IPS-NIHi11 (cell line): Measurements from ENCODE around the gene MGA.

Experiments
- DNase-seq: peaks from one replicate; pipeline ENCODE4 v3.0.0; 2012; ENCODE audit warnings: mixed read lengths, low spot score

MGA gene

DNA sequence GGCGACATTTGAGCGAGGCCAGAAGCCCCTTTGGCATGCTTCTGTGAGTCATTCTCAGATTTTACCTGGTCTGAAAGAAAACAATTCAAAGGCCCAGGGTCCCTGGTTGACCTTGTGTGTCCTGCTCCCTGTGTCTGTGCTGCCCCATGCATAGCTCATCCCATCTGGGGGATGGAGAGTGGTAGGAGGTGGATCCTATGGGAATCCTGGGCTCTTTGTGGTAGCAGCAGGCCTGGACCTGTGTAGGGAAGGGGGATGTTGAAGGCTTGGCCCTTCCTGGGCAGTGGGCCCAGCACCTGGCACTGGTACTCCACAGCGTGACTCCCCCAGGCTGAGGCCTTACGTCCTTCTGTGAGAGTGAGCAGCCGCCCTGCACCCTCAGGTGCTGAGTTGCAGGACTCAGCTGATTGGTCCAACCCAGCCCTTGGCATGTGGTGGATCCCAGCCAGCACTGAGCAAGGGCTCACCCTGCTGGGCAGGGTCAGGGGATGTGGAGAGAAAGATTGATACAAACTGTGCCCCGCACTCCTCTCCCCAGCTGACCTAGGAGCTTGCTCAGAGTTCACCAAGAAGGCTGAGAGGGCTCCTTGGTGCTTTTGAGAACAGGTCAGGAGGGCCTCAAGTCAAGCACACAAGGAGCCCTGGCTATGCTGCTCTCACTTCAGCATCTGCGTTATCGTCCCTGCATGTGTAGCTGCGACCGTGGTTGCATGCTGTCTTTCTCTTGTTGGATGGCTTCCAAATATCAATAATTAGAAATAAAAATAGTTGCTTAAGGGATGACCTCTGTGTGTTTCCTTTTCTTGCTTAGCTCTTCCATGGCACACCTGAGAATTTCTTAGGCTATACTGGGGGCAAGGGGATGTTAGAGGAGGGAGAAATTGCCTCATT, 146.3 kb downstream of the MGA start:
- peak; percentile 67 for DNase-seq

DNA sequence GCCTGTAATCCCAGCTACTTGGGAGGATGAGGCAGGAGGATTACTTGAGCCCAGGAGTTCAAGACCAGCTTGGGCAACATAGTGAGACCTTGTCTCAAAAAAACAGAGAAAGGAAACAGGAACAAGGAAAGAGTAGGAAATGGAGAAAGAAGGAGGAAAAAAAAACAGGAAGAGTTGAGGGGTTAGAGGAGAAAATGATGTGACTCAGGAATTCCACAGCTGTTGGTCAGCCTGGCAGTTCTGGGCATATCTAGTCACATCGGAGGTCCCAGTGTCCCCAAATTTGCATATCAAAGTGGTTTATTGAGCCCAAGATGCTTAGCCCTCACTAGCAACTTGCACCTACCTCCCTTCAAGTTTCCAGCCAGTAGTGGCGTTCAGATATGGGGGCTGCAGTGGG, 148.9 kb downstream of the MGA start:
- DNase-seq = no peak

DNA sequence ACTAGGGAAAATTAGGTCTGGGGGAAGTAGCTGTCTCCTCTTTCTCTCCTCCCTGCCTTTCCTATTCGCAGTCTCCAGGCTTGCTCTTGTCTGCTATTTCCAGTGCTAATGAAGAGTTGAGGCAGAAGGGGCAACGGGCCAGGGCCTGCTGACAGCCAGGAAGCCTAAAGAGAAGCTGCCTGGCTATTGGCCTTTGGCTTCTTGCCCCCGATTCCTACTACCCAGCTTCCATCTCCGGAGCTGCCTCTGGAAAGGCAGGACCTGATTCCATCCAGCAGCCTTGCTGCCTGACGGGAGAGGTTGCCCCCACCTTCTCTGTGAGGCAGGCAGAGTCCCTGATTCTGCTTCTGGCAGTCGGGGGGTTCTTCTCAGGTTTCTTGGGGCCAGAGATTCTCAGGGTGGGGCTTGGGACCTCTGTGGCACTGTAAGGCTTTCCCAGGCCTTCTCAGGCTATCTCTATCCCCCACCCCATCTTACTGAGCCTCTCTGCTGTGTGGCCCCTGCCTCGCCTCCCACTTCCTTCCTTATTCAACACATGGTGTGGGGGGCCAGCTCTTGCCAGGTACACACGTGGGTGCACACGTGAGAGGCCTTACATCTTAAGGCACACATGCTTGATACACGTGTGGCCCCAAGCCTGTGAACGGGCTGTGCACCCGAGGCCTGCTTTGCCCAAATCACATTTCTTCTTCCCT, 149.5 kb downstream of the MGA start:
- no peak for DNase-seq

DNA sequence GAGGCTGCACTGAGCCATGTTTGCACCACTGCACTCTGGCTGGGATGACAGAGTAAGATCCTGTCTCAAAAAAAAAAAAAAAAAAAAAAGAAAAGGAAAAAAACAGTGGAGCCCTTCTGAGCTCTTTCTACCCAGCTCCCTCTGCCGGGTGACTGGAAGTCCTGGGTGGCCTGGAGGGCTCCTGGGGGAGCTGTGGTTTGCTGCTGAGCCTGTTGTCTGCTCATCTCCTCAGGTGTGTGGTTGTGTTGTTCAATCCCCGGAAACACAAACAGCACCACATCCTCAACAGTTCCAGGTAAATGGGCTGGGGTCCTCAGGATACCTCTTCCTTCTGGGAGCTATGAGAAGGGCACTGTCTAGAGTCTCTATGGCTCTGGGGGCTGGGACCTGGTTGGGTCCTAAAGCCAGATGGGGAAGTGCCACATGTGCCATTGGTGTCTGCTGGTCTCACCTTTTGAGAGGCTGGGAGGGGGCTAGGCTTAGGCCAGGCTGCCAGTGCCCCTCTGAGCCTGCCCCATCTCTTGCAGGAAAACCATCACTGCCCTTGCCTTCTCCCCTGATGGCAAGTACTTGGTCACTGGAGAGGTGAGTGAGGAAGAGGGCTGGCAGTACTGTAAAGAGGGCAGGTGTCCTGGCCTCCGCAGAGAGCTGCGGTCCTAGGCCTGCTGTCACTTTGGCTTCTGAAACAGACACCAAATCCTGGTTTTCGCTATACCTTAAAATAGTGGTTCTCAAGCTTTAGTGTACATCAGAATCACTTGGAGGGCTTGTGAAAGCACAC, 150.6 kb downstream of the MGA start:
- no peak for DNase-seq

DNA sequence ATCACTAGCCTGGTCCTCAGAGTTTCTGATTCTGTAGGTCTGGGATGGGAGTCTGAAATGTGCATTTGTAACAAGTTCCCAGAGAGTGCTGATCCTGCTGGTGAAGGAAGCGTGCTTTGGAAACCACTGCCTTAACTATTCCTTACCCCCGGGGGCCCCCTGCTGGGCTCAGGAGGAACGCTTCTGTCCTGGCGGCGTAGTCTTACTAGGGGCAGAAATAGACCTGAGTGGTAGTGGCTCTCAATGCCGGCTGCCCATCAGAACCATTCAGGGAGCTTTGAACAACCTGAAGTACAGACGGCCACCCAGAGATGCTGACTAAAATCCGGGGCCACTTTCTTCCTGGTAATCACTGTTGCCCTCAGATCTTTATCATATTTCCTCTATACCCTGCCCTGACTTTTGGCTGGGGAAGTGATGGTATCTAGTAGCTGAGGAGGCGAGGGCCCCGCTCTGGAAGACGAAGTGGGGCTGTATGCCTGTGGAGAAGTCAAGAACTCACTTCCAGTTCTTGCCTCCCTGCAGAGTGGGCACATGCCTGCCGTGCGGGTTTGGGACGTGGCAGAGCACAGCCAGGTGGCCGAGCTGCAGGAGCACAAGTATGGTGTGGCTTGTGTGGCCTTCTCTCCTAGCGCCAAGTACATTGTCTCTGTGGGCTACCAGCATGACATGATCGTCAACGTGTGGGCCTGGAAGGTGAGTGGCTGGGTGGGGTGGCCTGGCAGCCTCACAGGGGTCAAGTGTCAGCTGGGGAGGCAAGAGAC, 151.4 kb downstream of the MGA start:
- DNase-seq = peak; percentile 90

DNA sequence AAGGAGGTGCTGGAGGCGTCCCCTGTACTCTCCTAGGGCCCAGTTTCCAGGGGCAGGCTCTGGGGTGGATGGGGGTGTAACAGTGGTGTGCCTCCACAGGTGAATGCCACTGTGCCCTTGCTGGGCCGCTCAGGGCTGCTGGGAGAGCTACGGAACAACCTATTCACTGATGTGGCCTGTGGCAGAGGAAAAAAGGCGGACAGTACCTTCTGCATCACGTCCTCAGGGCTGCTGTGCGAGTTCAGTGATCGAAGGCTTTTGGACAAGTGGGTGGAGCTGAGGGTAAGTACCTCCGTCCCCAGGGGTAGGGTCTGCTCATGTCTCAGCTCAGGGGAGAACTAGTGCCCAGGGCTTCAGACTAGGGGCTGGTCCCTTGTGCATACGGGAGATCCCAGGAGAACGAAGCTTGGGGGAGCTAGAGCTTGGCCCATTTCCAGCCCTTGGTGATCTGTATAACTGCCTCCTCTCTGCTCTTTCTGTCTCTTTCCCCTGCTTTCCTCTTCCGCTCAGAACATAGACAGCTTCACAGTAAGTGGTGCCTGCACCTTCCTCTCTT, 152.7 kb downstream of the MGA start:
- no peak for DNase-seq

DNA sequence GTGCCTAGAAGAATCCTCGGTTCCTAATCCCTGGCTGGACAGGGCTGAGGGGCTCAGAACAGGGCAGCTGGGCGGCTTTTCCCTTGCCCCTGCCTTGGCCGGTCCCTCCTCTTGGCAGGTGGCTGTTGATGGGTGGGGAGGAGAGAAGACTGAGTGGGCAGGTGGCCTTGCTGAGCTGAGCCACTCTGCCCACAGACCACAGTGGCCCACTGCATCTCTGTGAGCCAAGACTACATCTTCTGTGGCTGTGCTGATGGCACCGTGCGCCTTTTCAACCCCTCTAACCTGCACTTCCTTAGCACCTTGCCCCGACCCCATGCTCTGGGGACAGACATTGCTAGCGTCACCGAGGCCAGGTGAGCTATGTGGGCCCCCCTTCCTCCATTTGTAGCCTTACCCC, 153.2 kb downstream of the MGA start:
- no peak for DNase-seq

DNA sequence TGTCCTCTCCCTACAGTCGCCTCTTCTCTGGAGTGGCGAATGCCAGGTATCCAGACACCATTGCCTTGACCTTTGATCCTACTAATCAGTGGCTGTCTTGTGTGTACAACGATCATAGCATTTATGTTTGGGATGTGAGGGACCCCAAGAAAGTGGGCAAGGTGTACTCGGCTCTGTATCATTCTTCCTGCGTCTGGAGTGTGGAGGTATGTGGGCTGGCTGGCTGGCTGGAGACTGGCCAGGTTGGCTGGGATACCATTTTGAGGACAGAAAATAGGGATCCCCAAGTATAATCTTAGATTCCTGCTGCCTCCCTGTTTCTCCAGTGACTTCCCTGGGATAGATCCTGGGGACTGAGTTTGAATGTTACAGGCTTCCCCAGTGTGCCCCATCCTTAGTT, 154.3 kb downstream of the MGA start:
- DNase-seq = no peak

DNA sequence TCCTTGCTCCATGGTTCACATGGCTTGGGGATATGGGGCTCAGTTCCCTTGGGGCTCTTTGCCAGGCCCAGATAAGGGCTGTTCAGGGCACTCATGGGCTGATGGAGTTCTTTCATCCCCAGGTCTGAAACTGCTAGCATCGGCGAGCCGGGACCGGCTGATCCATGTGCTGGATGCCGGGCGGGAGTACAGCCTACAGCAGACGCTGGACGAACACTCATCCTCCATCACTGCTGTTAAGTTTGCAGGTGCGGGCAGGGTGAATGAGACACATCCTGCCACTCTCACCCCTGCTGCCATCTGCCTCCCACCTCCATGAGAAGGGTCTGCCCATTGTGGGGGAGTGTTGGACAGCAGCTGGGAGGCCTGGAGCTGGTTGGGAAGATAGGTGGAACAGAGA, 156.6 kb downstream of the MGA start:
- no peak for DNase-seq

DNA sequence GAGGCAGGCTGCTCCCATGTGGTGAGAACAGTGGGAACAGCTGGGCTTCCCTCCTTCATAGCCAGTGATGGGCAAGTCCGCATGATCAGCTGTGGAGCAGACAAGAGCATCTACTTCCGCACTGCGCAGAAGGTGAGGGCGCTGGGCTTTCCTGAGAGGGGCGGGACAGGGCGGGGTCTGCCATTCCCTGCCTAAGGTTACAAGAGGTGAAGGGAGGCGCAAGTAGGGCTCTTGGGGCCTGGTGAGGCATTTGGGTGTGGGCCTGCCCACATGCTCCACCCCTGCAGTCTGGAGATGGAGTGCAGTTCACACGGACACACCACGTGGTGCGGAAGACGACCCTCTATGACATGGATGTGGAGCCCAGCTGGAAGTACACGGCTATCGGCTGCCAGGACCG, 157.1 kb downstream of the MGA start:
- DNase-seq = no peak

DNA sequence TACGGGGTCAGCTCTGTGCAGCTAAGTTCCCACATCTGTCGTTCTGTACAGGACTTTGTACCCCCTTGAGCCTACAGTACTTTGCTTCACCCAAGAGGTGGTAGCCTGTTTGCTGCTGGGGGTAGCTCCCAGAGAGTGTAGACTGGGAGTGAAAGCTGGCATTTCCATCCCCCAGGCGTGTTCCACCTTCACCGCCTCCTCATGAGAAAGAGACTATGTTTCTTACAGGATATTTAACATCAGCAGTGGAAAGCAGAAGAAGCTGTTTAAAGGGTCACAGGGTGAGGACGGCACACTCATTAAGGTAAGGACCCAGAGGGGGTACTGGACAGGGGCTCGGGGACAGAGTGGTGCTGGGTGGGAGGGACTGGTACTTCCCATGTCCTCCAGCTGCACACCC, 157.6 kb downstream of the MGA start:
- no peak for DNase-seq

DNA sequence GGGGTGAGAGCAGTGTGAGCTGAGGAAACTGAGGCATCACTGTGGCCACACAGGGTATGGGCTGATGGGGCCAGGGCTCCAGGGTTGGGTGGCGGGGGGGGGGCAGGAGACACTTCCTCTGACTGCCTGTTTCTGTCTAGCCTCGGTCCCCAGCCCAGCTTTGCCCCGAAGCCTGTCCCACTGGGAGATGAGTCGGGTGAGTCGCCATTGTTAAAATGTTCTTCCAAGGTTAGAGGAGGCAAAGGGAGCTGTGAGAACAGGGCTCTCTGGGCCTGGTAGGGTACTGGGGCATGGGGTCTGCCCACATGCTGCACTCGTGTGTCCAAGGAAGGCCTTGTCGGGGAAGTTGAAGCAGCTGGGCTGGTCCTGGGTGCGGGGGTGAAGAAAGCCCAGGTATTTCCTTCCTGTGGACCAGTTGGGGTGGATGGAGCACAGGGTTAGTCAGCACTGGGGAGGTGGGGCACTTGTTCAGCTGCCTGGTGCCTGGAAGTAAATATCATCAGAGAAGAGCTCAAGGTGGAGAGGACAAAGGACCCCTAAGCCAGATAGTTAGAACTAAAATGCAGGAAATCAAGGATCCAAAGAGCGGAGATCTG, 159.3 kb downstream of the MGA start:
- DNase-seq = no peak

DNA sequence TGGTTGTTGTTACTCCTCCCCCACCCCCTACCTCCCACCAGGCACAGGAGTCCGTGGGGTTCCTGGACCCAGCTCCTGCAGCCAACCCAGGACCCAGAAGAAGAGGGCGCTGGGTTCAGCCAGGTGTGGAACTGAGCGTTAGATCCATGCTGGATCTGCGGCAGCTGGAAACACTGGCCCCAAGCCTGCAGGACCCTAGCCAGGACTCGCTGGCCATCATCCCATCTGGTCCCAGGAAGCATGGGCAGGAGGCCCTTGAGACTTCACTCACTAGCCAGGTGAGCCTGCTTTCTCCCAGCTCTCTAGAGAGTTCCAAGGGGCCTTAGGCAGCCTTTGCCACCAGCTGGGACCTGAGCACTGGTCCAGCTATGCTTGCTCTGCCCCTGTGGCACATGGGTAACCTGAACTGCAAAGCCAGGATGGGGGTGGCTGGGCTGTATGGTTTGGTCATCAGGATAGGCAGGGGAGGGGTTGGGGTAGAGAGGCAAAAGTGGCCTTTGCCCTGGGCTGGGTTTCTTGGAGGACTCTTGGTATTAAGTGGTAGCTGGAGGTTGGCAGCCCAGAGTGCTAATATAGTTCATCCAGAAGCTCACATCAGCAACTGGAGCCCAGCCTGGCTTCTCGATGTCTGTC, 160.7 kb downstream of the MGA start:
- no peak for DNase-seq

DNA sequence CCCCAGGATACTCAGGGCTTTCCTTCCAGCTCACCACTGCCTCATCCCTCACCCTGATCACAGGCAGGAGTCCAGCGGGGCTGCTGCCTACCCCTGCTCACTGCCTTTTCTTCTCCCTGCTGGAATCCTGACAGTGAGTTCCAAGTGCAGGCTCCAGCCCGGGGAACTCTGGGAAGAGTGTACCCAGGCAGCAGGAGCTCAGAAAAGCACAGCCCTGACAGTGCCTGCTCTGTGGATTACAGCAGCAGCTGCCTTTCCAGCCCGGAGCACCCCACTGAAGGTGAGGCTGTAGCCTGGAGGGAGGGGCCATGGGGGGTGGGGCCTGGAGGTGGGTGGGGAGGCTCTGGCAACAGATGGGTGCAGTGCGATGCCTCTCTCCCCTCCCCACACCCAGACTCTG, 161.6 kb downstream of the MGA start:
- no peak for DNase-seq

DNA sequence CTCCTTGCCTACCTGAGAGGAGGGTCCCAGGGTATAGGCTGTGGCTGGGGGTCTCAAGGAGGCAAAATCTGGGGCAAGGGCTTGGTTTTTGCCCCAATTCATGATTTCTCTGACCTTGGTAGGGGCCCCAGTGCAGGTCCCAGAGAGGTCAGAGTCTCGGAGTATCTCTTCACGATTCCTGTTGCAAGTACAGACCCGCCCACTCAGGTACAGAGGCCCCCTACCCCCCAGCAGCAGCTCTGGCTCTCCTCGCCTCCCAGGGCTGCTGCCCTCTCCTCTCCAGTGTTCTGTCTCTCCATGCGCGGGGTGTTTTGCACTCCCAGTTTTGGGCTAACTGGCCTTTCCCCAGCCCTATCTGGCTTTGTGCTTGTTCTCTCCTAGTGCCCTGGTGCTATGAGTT, 162.3 kb downstream of the MGA start:
- no peak for DNase-seq
